NCI-H82 (cell line): ENCODE results near the gene SIGLEC7.

ENCODE experiments used
- DNase-seq: peaks from one replicate; lab custom pipeline; 2025; lab: John Stamatoyannopoulos, UW

SIGLEC7 gene

GRCh38 chr19:51169283-51169918, 27.3 kb downstream of the SIGLEC7 start:
- peak; percentile 71 for DNase-seq

GRCh38 chr19:51172223-51172622, 30.1 kb downstream of the SIGLEC7 start:
- no peak for DNase-seq

GRCh38 chr19:51173681-51174080, 31.6 kb downstream of the SIGLEC7 start:
- DNase-seq: no peak

DNA sequence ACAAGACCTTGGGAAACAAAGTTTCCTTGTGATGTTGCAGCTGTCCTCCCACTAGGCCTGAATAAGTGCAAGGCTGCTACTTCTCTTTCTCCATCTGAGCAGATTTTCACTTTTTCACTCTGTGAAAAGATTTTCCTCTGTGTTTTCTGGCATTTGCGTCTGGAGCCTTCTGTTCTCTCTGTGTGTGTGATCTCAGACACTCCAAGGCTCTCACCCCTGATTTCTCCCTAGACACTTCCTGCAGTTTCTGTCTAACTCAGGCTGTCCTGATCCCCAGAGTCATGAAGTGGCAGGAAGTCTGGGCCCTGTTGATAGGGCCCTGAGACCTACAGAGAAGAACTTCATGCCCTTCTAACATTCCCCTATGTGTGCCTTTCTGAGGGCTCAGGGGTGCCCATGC, 37.2 kb downstream of the SIGLEC7 start:
- DNase-seq: no peak

GRCh38 chr19:51181377-51181912, 39.3 kb downstream of the SIGLEC7 start:
- DNase-seq: no peak

DNA sequence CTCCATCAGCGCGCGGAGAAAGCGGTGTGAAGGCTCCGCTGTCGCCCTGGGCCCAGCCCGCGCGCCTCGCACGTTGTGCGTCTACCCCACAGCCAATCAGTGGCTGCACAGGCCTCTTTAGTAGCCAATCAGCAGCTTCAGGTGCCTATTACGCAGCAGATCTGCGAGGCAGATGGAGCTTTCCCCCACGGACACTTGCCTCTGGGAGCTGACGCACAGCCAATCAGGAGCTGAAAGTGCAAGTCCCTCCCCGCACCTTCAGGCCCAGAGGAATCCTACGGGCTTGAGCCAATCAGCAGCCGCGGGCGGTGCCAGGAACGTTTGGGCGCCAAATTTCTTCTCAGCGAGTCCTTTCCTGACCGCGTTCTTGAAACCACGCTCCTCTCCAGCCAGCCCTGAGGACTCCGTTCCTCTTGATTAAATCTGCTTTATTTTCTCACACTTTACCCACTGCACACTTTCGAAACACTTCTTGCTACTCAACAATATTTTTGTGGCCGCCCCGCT, 39.9 kb downstream of the SIGLEC7 start:
- peak; percentile 23 for DNase-seq

- no peak for DNase-seq
These were observed 41.5 kb downstream of the SIGLEC7 start for GRCh38 chr19:51183629-51184028.

DNA sequence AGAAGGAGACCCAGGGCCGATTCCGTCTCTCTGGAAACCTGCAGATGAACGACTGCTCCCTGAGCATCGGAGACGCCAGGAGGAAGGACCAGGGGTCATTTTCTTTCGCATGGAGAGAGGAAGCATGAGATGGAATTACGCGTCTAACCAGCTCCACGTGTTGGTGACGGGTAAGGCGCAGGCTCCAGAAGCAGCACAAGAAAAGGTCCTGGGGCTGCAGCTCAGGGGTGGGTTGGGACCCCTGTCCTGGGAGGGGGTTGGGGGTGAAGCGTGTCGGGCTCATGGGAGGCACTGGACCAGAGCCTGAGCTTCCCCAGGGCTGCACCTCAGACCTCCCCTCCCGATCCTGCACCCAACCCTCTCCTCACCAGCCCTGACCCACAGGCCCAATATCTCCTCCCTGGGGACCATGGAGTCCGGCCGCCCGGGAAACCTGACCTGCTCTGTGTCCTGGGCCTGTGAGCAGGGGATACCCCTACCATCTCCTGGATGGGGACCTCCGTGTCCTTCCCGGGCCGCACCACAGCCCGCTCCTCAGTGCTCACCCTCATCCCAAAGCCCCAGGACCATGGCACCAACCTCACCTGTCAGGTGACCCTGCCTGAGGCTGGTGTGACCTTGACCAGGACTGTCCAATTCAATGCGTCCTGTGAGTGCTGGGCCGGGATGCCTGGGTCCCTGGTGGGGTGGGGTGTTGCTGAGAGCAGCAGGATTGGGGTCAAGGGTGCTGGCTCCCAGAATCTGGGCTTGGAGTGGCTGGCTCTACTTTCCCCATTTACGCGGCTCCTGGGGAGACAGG, 43.2 kb downstream of the SIGLEC7 start:
- no peak for DNase-seq

GRCh38 chr19:51185868-51186215, 43.7 kb downstream of the SIGLEC7 start:
- DNase-seq: no peak

GRCh38 chr19:51186323-51186722, 44.2 kb downstream of the SIGLEC7 start:
- DNase-seq: no peak

DNA sequence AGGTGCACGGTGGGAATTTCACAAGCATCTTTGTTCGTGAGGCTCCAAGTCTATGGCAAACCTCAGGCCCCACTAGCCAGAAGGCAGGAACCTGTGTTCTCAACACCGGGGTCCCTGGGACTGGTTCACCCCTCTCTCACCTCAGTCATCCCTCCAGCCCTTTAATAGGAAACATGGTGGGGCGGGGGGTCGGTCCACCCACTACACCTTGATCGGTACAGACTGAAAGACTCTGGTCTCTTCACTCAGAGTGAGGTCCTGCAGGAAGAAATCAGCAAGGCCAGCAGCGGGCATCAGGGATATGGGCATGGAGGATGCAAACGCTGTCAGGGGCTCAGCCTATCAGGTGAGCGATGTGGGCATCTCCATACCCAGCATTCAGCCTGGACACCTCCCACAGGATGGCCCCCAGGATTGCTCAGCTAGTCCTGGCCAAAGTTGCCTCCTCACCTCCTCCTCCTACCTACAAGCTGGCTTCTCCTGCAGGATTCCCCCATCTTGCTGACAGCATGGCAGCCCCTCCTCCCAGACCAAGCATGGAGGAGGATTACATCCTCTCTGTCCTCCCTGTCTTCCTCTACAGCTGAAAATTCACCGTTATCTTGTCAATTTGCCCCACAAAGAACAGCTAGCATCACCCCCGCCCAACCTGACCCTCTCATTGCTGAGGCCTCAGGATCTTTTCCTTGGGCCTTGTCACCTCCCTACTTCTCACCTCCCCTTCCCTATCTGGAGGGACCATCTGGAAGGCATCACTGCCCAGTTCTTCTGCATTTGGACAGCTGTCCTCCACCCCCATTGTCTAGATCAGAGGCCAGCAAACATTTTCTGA, 45.5 kb downstream of the SIGLEC7 start:
- no peak for DNase-seq

DNA sequence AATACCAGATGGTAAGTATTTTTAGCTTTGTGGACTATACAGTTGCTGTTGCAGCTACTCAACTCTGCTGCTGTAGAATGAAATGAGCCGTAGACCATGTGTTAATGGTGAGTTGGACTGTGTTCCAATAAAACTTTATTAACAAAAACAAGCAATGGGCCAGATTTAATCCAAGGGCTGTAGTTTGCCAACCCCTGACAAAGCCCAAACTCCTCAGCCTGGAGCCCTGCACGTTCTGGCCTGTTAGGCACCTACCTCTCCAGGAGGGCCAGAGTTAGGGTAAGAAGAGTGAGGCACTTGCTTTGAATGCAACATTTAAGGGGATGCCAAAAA, 46.1 kb downstream of the SIGLEC7 start:
- DNase-seq: no peak

DNA sequence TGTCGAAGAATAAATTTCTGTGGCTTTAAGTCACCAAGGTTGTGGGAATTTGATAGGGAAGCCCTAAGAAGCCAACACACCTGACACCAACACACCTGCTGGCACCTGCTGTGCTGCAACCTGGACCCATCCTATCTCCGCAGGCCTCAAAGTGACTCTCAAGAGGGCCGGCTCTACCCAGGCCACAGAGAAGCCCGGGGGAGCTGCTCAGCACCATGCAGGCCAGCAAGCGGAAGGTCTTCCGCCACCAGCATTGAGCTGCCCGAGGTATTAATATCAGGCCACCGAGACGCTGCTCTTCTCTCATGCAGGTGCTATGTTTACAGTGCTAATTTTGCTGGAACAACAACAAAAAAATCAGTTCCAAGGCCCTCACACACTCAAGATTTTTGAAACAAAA, 50.6 kb downstream of the SIGLEC7 start:
- DNase-seq: no peak

DNA sequence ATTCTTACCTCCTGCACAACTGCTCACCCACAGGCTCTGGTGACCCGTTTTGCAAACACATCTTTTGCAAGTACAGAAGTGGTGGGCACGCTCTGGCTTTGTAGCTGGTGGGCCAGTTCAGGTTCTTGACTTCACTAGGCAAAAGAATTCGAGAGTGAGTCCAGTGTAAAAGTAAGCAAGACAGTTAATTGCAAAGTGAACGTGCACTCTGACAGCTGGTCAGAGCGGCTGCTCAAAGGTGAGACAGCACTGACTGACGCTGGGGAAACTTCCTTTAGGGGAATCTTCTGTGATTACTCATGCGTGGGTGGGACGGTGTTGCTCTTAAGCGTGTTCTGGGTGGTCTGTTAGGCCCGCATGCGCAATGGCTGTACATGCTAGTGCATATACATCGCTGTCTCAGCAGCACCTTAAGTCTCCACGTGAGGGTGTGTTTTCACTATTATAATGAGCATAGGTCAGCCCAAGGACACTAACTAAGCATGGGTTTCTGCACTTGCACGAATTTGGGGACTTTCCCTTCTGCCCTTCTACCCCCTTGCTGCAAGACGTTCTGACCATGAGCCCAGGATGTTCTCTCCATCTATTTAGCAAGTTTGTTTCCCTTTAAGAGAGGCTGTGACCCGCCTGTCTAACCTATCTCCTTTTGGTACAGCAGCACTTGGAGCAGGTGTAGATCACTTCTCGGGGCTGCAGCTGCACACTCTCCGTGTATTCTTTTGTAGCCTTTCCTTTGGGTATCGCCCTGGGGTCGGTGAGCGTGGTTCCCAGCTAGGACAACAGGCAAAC, 52.6 kb downstream of the SIGLEC7 start:
- DNase-seq: no peak

GRCh38 chr19:51195316-51195586, 53.1 kb downstream of the SIGLEC7 start:
- no peak for DNase-seq

- DNase-seq: no peak
These were observed 53.5 kb downstream of the SIGLEC7 start for GRCh38 chr19:51195616-51196015.

DNA sequence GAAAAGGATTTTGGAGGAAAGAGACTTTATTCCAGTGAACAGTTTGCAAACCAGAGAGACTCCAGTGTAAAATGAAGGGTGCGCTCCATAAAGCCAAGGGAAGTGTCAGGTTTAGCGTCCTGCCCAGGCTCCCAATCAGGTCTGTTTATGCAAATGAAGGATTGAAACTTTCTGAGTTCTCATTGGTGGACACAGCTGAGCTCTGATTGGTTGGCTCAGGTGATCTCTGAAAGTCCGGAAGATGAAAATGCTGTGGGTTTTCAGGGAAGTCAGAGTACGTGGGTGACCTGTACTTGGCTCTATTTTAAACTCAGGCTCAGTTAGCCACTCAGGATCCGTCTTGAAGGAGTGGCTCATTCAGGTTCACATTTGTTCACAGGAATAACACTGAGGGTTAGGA, 54.1 kb downstream of the SIGLEC7 start:
- DNase-seq: no peak

GRCh38 chr19:51198641-51199040, 56.5 kb downstream of the SIGLEC7 start:
- DNase-seq: no peak

- DNase-seq: no peak
These were observed 58.1 kb downstream of the SIGLEC7 start for GRCh38 chr19:51200071-51200666.

GRCh38 chr19:51201712-51202111, 59.6 kb downstream of the SIGLEC7 start:
- DNase-seq: no peak
